ENCODE results near the gene NRDC.
"Not testable (repeated sequence)": the region's sequence is repeated elsewhere in the genome, so short reads cannot be mapped to it uniquely, and the experiment has no call there.

Gene NRDC

GRCh38 chr1:51840743-51841461, 37.6 kb downstream of the NRDC start:
- no peak for DNase-seq (ENCODE audit: low read depth)

DNA sequence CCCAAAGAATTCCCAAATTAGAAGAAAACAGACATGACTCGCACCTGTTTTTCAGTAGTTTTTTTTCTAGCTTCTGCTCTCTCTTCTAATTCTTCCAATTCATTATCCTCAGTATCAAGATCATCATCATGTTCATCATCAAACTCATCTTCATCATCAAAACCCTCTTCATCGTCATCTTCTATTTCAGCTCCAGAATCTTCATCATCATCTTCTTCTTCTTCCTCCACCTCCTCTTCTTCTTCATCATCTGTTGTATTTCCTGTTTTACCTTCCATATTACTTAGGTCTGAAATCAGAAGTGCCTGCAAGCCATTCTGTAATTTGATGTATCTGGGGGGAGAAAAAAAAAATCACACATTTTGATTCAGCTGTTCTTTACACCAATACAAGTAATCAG, 38.3 kb downstream of the NRDC start:
- DNase-seq (ENCODE audit: low read depth), result no peak

- DNase-seq (ENCODE audit: low read depth), result no peak
Measured at GRCh38 chr1:51839094-51839493, 39.4 kb downstream of the NRDC start.

DNA sequence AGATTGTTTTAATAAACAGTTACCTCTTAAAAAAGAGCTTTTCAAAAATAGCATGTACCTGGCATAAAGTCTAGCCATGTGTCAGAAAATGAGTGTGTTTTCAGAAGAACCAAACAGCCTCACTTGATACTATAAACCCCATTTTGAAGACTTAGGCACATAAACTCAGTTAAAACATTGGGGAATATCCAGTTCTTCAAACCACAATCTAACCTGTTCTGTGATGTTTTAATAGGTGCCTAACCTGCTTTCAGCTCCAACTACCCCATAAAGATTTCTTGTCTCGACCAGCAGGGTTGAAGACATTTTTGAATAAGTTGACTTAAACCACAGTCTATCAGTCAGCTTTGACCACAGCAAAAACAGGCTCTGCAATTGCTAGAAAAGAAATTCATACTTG, 41.3 kb downstream of the NRDC start:
- no peak for DNase-seq (ENCODE audit: low read depth)

DNA sequence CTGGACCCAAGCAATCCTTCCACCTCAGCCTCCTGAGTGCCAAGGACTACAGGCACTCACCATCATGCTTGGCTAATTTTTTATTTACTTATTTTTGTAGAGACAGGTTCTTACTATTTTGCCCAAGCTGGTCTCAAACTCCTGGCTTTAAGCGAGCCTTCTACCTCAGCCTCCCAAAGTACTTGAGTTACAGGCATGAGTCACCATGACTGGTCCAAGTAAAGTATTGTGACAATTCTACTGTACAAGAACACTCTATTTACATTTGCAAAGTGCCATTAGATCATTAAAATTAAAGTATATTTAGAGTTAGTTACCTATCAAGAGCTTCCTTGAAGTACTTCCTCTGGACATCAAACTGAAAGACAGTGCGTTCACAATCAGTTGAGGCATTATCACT, 44.8 kb downstream of the NRDC start:
- no peak for DNase-seq (ENCODE audit: low read depth)

GRCh38 chr1:51829058-51829457, 49.5 kb downstream of the NRDC start:
- DNase-seq (ENCODE audit: low read depth), result no peak

GRCh38 chr1:51819810-51820209, 58.7 kb downstream of the NRDC start:
- no peak for DNase-seq (ENCODE audit: low read depth)

DNA sequence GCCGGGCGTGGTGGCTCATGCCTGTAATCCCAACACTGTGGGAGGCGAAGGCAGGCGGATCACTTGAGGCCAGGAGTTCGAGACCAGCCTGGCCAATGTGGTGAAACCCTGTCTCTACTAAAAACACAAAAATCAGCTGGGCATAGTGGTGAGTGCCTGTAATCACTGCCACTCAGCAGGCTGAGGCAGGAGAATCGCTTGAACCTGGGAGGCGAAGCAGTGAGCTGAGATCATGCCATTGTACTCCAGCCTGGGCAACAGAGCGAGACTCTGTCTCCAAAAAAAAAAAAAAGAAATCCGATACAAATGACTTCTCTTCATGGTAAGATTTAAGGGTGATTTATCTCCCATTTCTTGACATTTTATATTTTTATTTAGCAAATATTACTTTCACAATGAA, 59.5 kb downstream of the NRDC start:
- DNase-seq (ENCODE audit: low read depth), result not testable (repeated sequence)

DNA sequence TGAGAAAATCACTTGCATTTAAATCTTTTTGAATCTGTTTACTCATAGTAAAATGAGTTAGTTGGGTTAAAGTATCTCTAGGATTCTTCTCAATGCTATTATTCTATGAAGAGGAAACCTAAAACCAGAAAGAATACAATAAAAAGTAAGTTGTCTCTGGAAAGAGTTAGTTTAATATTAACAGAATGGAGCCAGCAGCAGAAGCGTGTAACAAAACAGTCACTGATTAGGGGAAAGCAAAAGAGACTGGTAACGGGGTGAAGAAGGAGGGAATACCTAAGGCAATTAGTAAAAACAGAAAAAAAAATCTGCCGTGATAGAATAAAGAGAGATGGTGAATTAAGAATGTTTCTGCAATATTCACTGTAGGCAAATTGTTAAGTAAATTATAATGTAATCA, 60.0 kb downstream of the NRDC start:
- DNase-seq (ENCODE audit: low read depth), result no peak

- no peak for DNase-seq (ENCODE audit: low read depth)
Measured at GRCh38 chr1:51814513-51814912, 64.0 kb downstream of the NRDC start.

DNA sequence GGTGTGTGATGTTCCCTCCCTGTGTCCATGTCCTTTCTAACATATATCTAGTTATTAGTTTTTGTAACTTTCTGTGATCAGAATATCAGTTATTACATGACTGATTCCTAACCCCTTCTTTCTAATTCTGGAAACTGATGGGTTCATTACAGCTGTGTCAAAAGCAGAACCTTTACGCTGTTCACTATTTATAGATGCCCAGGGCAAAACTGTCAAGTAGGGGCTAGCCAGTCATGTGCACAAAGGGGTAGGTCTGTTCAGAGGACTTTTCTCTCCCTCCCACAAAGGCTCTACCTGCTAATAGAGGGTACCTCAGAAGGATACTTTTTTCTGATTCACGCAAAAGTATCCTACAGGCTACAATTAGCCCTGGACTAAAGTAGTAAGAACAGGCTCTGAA, 79.2 kb downstream of the NRDC start:
- DNase-seq (ENCODE audit: low read depth), result no peak

DNA sequence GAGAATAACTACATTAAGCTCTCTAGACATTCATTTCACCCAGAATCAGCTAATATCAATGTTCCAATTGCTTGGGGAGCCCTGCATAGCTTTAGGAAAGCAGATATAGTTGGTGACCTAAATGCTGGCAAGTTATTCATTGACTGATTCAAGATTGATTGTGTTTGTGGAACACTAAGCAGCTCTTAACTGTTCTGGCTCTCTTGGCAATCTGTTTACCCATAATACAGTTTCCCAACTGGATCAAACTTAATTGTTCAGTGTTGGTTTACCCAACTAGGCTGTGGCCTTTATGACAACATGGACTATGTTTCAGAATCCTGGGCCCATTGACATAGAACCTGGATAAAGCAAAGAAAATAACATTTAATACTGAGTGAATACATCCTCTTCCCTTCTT, 83.7 kb downstream of the NRDC start:
- no peak for DNase-seq (ENCODE audit: low read depth)

- no peak for DNase-seq (ENCODE audit: low read depth)
Measured at GRCh38 chr1:51794260-51794659, 84.3 kb downstream of the NRDC start.

GRCh38 chr1:51792864-51793263, 85.7 kb downstream of the NRDC start:
- no peak for DNase-seq (ENCODE audit: low read depth)

- DNase-seq (ENCODE audit: low read depth), result no peak
Measured at GRCh38 chr1:51791888-51792287, 86.6 kb downstream of the NRDC start.

DNA sequence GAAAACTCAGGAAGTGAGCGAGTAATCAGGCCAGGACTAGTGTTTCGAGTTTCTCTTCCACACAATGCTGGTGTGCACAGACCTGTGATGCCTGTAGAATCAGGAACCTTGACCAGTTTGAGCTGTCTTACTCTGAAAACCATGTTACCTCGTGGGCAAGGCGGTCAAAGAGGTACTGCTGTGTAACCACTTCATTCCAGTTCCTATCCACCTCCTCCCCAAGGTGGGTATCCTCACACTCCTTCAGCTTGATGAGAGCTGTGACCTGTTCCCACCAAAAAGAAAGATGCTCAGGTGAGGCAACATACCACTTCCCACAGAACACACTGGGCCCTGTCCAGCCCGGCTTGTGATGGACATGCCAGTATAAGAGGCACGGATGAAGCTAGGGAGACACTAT, 88.1 kb downstream of the NRDC start:
- DNase-seq (ENCODE audit: low read depth), result no peak

- no peak for DNase-seq (ENCODE audit: low read depth)
Measured at GRCh38 chr1:51789342-51789741, 89.2 kb downstream of the NRDC start.

DNA sequence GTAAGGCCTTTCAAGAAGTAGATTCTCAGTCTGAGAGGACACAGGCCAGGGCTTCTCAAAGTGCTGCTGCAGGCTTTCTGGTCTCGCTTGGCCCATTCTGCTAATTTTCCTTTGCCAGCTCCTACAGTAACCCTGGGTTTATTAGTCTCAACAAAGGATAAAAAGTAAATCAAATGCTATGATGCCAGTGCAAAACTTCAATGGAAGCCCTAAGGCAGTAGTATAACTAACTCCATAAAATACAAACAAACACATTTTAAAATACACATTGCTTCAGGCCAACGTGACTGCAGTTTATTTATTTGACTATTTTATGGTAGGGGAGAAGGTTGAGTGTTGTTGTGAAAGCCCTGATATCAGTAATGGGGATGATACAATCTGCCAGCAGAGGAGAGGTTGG, 89.6 kb downstream of the NRDC start:
- DNase-seq (ENCODE audit: low read depth), result no peak

DNA sequence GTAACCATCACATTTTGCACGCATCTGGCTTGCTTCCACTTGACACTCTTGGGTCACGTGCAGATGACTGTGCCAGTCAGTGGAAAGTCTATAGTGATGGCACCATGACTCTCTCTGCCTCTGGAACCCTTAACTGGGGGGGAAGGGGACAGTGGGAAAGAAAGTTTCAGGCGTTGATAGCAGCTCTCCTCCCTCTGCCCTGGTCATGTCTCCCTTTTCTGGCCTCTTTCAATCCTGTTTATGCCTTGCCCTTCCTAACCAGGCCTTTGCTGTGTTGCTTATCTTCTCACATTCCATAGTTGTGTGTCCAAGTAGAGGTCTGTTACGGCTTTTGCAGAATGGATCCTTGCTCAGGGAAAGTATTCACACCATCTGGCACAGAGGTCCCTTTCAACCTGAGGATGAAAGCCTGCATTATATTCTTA, 93.5 kb downstream of the NRDC start:
- no peak for DNase-seq (ENCODE audit: low read depth)

GRCh38 chr1:51780927-51781326, 97.6 kb downstream of the NRDC start:
- DNase-seq (ENCODE audit: low read depth), result no peak

DNA sequence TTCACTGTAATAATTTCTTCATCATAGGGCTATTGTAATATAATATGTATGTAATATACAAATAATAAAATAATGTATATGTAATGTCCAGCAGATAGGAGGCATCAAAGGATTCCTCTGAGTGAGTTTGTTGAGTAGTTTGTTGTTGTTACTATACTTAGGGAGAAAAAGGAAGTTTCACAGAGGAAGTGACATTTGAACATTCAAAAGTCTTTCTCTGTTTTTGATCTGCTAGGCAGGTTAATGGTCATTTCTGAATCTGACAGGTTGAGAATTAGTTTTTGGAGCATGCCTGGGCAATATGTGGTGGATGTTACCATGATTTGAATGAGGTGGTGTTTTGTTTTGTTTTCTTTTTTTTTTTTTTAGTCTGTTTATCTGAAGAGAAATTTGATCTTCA, 102.1 kb downstream of the NRDC start:
- no peak for DNase-seq (ENCODE audit: low read depth)

DNA sequence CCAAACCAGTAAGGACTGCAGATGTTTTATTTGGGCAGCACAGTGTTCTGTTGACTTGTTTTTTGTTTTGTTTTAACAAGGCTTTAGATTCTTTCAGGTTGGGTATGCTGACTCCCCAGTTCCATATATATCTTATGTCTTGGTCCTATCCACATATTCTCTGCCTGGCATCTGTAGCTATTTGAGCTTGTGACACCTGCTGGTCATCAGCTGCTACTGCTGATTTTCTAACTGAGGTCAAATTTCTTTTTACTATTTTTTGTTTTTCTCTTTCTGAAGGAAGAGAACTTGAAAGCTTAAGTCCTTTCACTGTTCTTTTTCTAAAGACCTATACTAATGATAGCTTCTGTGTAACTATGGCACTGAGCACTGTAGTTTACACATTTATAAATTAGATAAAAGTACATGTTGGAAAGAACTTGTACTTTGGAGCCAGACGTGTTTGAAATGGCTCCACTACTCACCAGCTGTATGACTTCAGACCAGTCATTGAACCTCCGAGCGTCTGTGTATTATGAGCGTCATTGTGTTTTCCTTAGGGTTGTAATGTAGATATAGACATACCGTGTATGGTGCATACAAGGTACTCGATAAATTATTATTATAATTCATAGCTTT, 109.4 kb downstream of the NRDC start:
- peak; percentile 7 for DNase-seq (ENCODE audit: low read depth)

- no peak for DNase-seq (ENCODE audit: low read depth)
Measured at GRCh38 chr1:51761351-51761750, 117.2 kb downstream of the NRDC start.

GRCh38 chr1:51760872-51761271, 117.7 kb downstream of the NRDC start:
- DNase-seq (ENCODE audit: low read depth), result no peak

Data from activated T-cell treated with anti-CD3 and anti-CD28 coated beads for 24 hours (primary cell).